Caki2 (cell line): ENCODE results near the gene TSC22D1. TPM values are rescaled to one million over a fixed set of nuclear protein-coding genes. Genes with fewer than 3 reads are reported as not detected.

ENCODE experiments used
- DNase-seq: peaks from one replicate; pipeline ENCODE4 v3.0.0-alpha.2; 2015; ENCODE audit warnings: low read depth
- in situ Hi-C: cut with HindIII; loops from 2 replicates; pipeline ENCODE4 v1.10.0; 2016; ENCODE audit warnings: low sequenced_read_pairs, low pct_unique_long_range_greater_than_20kb, mixed read lengths
- total RNA-seq: library from RNA; depleted of rRNA; stranded (reverse); fragments of >200 nt; shearing (Covaris generic); gene quantifications from 2 replicates; pipeline ENCODE4 v1.2.3, GENCODE V29; 2014; ENCODE audit warnings: low replicate concordance

TSC22D1 gene
- total RNA-seq, 1 experiment from 2014 or later = 53.8 TPM

DNA sequence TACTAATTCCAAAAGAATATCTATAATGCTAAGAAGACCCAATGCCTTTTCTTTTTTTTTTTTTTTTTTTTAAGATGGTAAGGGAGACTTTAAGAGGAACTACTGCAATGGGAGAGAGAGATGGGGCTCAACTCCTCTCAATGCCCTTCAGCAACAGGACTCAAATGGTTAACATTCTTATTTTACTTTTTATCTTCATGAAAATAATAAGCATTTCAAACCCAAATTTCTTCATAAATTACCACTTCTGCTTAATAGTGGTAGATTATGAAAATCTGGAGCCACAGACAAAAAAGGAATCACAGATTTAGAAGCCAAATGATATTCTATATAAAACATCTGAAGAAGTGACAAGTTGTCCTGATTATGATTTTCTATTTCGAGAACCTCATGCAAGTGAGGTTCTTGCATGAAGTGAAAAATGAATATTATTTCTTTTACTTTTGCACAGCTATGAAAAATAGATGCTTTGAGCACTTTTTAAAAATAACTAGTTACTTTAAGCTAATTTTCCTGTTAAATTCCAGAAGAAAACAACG is 128.3 kb downstream of the TSC22D1 start:
- in situ Hi-C loops = no loop called here
- no peak for DNase-seq

GRCh38 chr13:44440046-44440608 is 136.0 kb downstream of the TSC22D1 start:
- in situ Hi-C loops = no loop called here
- no peak for DNase-seq

GRCh38 chr13:44439452-44440024 is 136.6 kb downstream of the TSC22D1 start:
- in situ Hi-C loops = no loop called here
- no peak for DNase-seq

DNA sequence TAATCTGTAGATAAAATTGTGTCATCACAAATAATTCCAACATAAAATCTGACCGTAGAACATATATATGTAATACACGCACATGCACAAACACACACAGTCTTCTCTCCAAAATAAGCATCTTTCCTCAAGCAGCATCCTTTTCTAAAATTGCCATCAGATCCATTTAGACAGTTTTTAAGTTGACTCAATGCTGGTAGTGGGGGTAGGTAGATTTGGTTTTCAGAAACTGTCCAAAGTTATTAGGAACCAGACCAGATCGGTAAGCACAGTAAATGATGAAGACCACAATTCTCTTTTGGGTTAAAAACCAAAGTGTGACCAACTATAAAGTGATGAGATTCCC is 137.9 kb downstream of the TSC22D1 start:
- no peak for DNase-seq
- in situ Hi-C loops = no loop called here

GRCh38 chr13:44437356-44438233 is 138.5 kb downstream of the TSC22D1 start:
- in situ Hi-C loops = no loop called here
- peak; percentile 62 for DNase-seq

DNA sequence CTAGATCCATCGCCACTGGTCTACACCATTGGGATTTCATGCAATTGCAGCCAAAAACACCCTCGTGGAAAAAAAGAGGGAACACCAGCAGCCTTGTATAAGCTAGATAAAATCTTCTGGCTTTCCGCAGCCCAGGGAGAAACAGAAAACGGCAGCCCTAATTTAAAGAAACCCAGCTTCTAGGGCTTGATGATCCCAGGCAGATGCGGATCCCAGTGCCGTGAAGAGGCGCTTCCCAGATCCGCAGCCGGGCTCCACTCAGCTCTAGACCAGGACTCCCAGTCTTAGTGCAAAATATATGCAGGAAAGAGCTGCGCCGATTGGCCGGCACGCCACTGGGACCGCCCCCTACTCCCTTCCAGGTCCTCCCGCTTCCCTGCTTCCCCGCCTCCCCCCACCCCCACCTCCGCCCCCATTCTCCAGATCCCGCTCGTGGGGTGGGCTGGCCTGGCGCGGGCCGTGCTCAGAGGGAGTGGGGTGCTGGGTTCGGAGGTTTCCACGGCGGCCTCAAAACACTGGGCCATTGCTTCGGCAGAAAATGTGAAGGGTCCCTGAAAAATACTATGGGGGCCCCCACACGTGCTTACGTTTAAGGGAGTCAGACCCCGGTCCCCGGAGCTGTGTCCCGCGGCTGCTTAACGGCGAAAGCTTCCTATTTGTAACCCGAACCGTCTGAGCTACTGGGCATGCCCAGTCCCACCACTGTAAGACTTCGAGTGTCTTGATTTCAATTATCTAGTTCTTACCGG is 139.4 kb downstream of the TSC22D1 start:
- in situ Hi-C loops = no loop called here
- DNase-seq = peak; percentile 87

- DNase-seq = no peak
- in situ Hi-C loops = no loop called here
Observed at GRCh38 chr13:44435919-44436510, 140.1 kb downstream of the TSC22D1 start.

DNA sequence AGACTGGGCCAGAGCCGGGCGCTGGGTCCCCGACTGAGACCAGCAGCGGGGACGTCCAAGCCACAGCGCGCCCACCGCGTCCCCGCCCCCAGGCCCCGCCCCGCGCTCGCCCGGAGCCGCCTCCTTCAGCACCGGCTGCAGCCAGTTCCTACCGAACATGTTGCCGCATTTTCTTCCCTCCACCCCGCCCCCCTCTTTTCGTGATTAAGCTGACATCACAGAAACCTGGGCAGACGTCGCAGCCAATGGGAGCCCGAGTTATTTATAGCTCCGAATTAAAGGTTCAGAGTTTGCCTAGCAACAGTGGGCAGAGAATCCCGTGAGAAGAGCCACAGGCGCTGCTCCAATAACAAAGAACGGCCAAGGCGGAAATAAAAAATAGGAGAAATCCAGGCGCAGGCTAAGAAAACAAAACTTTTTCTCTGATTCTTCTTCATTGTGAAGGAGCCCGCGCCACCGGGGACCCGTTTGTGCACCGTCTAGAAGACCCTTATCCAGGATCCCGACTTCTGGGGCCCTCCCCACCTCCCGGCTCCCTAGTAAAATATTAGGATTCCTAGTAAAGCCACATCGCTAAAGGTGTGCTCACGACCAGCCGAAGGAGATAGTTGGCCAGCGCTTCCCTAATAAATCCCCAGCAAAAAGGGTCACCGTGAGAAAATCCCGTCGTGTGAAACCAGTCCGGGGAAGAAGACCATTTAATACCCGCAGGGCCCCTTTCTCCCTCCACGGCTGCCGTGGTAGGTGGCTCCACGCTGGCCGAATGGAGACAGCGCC is 140.8 kb downstream of the TSC22D1 start:
- peak; percentile 97 for DNase-seq
- in situ Hi-C loops = no loop called here

GRCh38 chr13:44434766-44435141 is 141.4 kb downstream of the TSC22D1 start:
- in situ Hi-C loops = no loop called here
- DNase-seq = no peak

DNA sequence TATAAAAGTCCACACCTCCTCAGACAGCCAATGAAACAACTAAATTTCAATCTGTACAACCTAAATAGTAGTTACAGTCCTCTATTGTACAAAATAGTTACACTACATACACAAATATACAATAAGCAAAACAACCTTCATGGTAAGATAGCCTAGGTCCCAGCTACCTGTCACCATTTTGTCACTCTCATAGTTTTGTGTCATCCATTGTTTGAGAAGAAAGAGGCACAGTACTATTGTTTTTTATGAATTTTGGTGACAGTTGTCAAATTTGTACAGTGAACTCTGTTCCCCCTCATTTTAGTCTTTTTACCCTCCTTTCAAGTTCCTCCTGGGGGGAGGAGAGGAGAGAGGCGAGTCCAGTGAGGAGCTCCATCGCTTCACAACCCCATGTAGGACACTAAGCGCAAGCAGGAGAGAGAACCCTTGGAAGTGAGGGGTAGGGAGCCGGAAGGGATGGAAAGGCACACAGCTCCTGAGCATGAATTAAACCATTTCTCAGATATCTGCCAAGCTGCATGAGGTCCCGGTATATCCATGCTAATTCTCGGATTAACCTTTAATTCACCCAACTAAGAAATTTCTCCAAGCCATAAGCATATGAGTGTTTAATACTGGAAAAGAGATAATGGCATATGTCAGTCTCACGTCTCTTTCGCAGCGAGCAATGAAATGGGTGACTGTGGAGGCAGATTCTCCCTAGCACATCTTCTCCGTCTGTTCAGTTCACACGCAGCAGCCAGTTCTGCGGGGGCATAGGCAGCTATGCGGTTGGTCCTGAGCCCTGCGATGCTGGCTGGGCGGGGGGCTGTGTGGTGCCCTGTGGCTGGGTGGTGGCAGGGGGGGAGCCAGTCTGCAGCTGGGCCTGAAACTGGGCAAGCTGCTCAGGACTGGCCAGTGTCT is 142.0 kb downstream of the TSC22D1 start:
- in situ Hi-C loops = no loop called here
- DNase-seq = no peak

DNA sequence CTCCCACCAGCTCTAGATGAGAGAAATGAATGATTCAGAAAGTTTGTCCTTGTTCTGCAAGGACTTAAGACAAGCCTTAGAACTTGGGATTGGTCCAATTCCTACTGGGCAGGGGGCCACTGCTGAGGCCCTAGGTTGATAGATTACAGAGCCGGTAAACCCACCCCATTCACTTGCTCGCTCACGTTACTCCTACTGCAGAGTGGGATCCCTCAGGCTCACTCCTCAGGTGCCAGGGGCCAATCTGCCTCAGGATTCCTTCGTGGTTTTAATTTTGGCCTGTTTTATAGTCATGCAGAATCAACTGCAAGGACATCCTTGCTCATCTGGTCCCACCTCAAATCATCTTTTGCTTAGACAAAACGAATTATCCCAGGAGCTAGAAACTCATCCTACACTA is 143.5 kb downstream of the TSC22D1 start:
- in situ Hi-C loops = no loop called here
- no peak for DNase-seq

DNA sequence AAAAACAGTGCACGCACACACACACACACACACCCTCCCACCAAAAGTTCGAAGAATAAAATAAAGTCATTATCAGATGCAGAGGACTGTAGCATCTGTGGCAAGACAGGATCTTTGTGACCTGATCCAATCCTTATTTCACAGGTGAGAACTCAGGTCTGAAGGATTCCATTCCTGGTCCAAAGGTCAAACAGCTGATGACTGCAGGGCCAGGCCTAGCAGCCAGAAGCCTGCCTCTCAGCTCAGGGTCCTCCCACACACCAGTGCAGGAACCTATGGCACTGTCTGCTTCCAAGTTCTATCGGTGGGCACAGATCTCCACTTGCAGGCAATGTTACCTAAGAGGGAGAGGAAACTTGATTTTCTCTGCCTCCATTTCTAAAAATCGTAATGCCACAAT is 145.0 kb downstream of the TSC22D1 start:
- in situ Hi-C loops = no loop called here
- no peak for DNase-seq

DNA sequence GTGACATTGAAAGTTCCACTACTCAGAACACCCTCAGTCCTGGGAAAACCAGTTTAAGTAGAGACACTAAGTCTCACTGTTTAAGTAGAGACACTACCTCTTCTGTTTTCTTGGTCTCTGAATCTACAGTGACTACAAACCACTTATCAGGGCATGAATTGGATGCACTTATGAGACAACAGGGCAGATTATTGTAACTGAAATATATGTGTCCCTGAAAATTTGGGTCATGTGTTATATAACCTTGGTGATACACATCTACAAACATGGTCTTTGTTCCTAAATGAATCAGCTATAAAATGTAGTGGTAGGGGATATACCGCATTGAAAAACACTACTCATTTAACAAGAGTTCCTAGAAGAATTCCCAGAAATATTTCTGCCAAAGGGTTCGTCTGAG is 146.8 kb downstream of the TSC22D1 start:
- DNase-seq = no peak
- in situ Hi-C loops = no loop called here

DNA sequence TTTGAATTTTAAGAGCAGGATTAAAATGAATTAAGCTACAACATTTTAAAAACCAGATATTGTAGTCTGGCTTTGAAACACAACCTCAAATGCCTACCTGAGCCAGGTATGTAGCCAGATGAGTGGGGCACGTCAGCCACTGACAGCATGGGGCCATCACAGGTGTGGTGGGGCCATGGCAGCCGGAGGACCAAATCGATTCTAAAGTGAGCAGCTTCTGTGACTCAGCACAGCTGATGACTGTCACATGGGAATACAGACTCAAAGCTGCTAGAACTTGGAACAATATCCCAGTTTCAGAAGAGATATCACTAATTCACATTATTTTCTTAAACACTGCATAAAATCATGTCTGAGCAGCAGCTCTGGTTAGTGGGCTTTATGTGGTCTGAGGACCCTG is 149.7 kb downstream of the TSC22D1 start:
- in situ Hi-C loops = no loop called here
- no peak for DNase-seq

GRCh38 chr13:44425815-44426078 is 150.4 kb downstream of the TSC22D1 start:
- DNase-seq = no peak
- in situ Hi-C loops = no loop called here

- in situ Hi-C loops = no loop called here
- no peak for DNase-seq
Observed at GRCh38 chr13:44425041-44425814, 150.9 kb downstream of the TSC22D1 start.
